GM23338 (cell line): Measurements from ENCODE around the gene RNF150. TPM values are rescaled to one million over a fixed set of nuclear protein-coding genes. Genes with fewer than 3 reads are reported as not detected.
A peak's percentile ranks its signal among the peaks of the same experiment; 100 is the strongest.

Source experiments
- ATAC-seq: fragments of 200-7000 bp; cut with Tn5 transposase; 3 replicates; pipeline ENCODE4 v1.9.1; 2020
- DNase-seq: peaks from one replicate; pipeline ENCODE4 v3.0.0-alpha.2; 2015; ENCODE audit warnings: low spot score
- H2AFZ ChIP-seq: fragments of 200-600 bp; sonication (generic); 2 replicates; pipeline ENCODE4 v1.8.0; 2016; ENCODE audit warnings: antibody characterized with exemption, mild to moderate bottlenecking, moderate library complexity
- H3F3A ChIP-seq: fragments of 200-600 bp; sonication (generic); replicated peaks from 2 replicates; pipeline ENCODE4 v1.8.0; 2017; ENCODE audit warnings: antibody characterized with exemption, mixed run types, low read depth
- H3K27ac ChIP-seq: fragments of 200-600 bp; sonication (generic); 2 replicates; pipeline ENCODE4 v1.6.1; 2016; ENCODE audit warnings: low read depth
- H3K27me3 ChIP-seq: fragments of 200-600 bp; sonication (generic); 2 replicates; pipeline ENCODE4 v1.8.0; 2016; ENCODE audit warnings: mild to moderate bottlenecking, mixed run types, moderate library complexity; ENCODE audit not compliant: insufficient read depth
- H3K36me3 ChIP-seq: fragments of 200-600 bp; sonication (generic); 2 replicates; pipeline ENCODE4 v1.8.0; 2016; ENCODE audit warnings: mild to moderate bottlenecking; ENCODE audit not compliant: insufficient read depth
- H3K4me1 ChIP-seq: fragments of 200-600 bp; sonication (generic); 2 replicates; pipeline ENCODE4 v1.8.0; 2016; ENCODE audit warnings: mild to moderate bottlenecking, moderate library complexity; ENCODE audit not compliant: insufficient read depth
- H3K4me2 ChIP-seq: fragments of 200-600 bp; sonication (generic); 2 replicates; pipeline ENCODE4 v1.7.1; 2017; ENCODE audit warnings: mixed run types
- H3K4me3 ChIP-seq: fragments of 200-600 bp; sonication (generic); 2 replicates; pipeline ENCODE4 v1.6.1; 2016; ENCODE audit warnings: mixed run types
- H3K79me2 ChIP-seq: fragments of 200-600 bp; sonication (generic); replicated peaks from 2 replicates; pipeline ENCODE4 v1.8.0; 2017; ENCODE audit warnings: mild to moderate bottlenecking; ENCODE audit not compliant: insufficient read depth
- H3K9me2 ChIP-seq: fragments of 200-600 bp; sonication (generic); 2 replicates; pipeline ENCODE4 v1.8.0; 2017; ENCODE audit not compliant: insufficient read depth
- H4K20me1 ChIP-seq: fragments of 200-600 bp; sonication (generic); replicated peaks from 2 replicates; pipeline ENCODE4 v1.8.0; 2017; ENCODE audit warnings: mild to moderate bottlenecking; ENCODE audit not compliant: insufficient read depth
- H3K27ac Mint-ChIP-seq: 2 replicates; pipeline ENCODE4 v1.8.0; 2020; ENCODE audit warnings: inconsistent platforms, mild to moderate bottlenecking, moderate library complexity, mixed read lengths
- H3K27me3 Mint-ChIP-seq: 3 replicates; pipeline ENCODE4 v1.8.0; 2022; ENCODE audit warnings: low read depth, mild to moderate bottlenecking, moderate library complexity, mixed read lengths, inconsistent platforms; ENCODE audit not compliant: insufficient read depth, poor library complexity
- H3K36me3 Mint-ChIP-seq: 3 replicates; pipeline ENCODE4 v1.8.0; 2021; ENCODE audit warnings: low read depth, mild to moderate bottlenecking, inconsistent platforms, moderate library complexity, mixed read lengths
- H3K4me1 Mint-ChIP-seq: 3 replicates; pipeline ENCODE4 v1.8.0; 2020; ENCODE audit warnings: mild to moderate bottlenecking, inconsistent platforms, mixed read lengths
- H3K4me3 Mint-ChIP-seq: 3 replicates; pipeline ENCODE4 v1.8.0; 2021; ENCODE audit warnings: moderate library complexity, mild to moderate bottlenecking, inconsistent platforms, mixed read lengths
- H3K9me3 Mint-ChIP-seq: 3 replicates; pipeline ENCODE4 v1.8.0; 2020; ENCODE audit warnings: moderate library complexity, mild to moderate bottlenecking, inconsistent platforms, mixed read lengths
- CREB1 ChIP-seq: fragments of 250-450 bp; sonication (Bioruptor Pico); IDR thresholded peaks from 2 replicates; pipeline ENCODE4 v1.5.0; 2020; ENCODE audit warnings: low read depth, mild to moderate bottlenecking, moderate library complexity
- EZH2 ChIP-seq: fragments of 200-600 bp; sonication (generic); IDR thresholded peaks from one replicate; pipeline ENCODE4 v1.8.0; 2017; ENCODE audit warnings: antibody characterized with exemption, mild to moderate bottlenecking, low read depth; ENCODE audit not compliant: unreplicated experiment
- EZH2phosphoT487 ChIP-seq: fragments of 200-600 bp; sonication (generic); IDR thresholded peaks from one replicate; pipeline ENCODE4 v1.8.1; 2018; ENCODE audit warnings: antibody characterized with exemption; ENCODE audit not compliant: unreplicated experiment
- JUNB ChIP-seq: IDR thresholded peaks from one replicate; pipeline ENCODE4 v1.6.1; 2016; ENCODE audit warnings: antibody characterized with exemption; ENCODE audit not compliant: unreplicated experiment
- NANOG ChIP-seq: IDR thresholded peaks from 2 replicates; pipeline ENCODE4 v1.6.1; 2016; ENCODE audit warnings: antibody characterized with exemption, borderline replicate concordance
- STAT1 ChIP-seq: IDR thresholded peaks from one replicate; pipeline ENCODE4 v1.6.1; 2016; ENCODE audit warnings: antibody characterized with exemption; ENCODE audit not compliant: unreplicated experiment
- ZNF114 ChIP-seq: fragments of 250-450 bp; sonication (Bioruptor Pico); IDR thresholded peaks from 2 replicates; pipeline ENCODE4 v1.5.0; 2020; ENCODE audit warnings: mild to moderate bottlenecking, moderate library complexity
- ZNF331 ChIP-seq: fragments of 250-450 bp; sonication (Bioruptor Pico); IDR thresholded peaks from 2 replicates; pipeline ENCODE4 v1.5.0; 2020; ENCODE audit warnings: low read depth, mild to moderate bottlenecking, moderate library complexity
- polyA plus RNA-seq: library from polyadenylated mRNA; unstranded; fragments of >200 nt; fragmentation: Nextera tagmentation; extraction: Ambion mirVana; gene quantifications from 2 replicates; pipeline ENCODE4 v1.2.1, GENCODE V29; 2016
- total RNA-seq: library from RNA; depleted of rRNA; stranded (reverse); fragments of >200 nt; shearing (Covaris generic); gene quantifications from 2 replicates; pipeline ENCODE4 v1.2.3, GENCODE V29; 2014
- TF ChIP-seq, protein P1 (sequence below): IDR thresholded peaks from one replicate; pipeline ENCODE4 v1.6.1; 2018; ENCODE audit warnings: antibody characterized with exemption; ENCODE audit not compliant: unreplicated experiment
- TF ChIP-seq, protein P2 (sequence below): IDR thresholded peaks from 2 replicates; pipeline ENCODE4 v1.6.1; 2016; ENCODE audit warnings: antibody characterized with exemption

Gene RNF150
- total and polyA plus RNA-seq, 2 experiments from 2014 or later, result 1.3 to 6.1 TPM

- no peak for TF ChIP-seq EZH2
- no peak for TF ChIP-seq ZNF331 (CRISPR knock-in tag)
- TF ChIP-seq JUNB, result no peak
- no peak for TF ChIP-seq EZH2phosphoT487
- no peak for TF ChIP-seq CREB1
- no peak for TF ChIP-seq ZNF114 (CRISPR knock-in tag)
- no peak for TF ChIP-seq STAT1
- TF ChIP-seq, protein P1, sequence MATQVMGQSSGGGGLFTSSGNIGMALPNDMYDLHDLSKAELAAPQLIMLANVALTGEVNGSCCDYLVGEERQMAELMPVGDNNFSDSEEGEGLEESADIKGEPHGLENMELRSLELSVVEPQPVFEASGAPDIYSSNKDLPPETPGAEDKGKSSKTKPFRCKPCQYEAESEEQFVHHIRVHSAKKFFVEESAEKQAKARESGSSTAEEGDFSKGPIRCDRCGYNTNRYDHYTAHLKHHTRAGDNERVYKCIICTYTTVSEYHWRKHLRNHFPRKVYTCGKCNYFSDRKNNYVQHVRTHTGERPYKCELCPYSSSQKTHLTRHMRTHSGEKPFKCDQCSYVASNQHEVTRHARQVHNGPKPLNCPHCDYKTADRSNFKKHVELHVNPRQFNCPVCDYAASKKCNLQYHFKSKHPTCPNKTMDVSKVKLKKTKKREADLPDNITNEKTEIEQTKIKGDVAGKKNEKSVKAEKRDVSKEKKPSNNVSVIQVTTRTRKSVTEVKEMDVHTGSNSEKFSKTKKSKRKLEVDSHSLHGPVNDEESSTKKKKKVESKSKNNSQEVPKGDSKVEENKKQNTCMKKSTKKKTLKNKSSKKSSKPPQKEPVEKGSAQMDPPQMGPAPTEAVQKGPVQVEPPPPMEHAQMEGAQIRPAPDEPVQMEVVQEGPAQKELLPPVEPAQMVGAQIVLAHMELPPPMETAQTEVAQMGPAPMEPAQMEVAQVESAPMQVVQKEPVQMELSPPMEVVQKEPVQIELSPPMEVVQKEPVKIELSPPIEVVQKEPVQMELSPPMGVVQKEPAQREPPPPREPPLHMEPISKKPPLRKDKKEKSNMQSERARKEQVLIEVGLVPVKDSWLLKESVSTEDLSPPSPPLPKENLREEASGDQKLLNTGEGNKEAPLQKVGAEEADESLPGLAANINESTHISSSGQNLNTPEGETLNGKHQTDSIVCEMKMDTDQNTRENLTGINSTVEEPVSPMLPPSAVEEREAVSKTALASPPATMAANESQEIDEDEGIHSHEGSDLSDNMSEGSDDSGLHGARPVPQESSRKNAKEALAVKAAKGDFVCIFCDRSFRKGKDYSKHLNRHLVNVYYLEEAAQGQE, result no peak
- TF ChIP-seq, protein P2, sequence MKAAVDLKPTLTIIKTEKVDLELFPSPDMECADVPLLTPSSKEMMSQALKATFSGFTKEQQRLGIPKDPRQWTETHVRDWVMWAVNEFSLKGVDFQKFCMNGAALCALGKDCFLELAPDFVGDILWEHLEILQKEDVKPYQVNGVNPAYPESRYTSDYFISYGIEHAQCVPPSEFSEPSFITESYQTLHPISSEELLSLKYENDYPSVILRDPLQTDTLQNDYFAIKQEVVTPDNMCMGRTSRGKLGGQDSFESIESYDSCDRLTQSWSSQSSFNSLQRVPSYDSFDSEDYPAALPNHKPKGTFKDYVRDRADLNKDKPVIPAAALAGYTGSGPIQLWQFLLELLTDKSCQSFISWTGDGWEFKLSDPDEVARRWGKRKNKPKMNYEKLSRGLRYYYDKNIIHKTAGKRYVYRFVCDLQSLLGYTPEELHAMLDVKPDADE, result no peak
- TF ChIP-seq NANOG, result no peak
- no peak overlapping the region for H3K27ac ChIP-seq
- Mint-ChIP-seq H3K4me1 (peaks cover 26% of the 10 kb centered on the region; the same call in 2 of the 3 replicates), H3K27me3 (peaks cover 20% of the 10 kb centered on the region), H3K27ac (no peak overlapping the region), H3K9me3 (no peaks in the 10 kb centered on the region), H3K4me3 (peak overlapping the region; percentile 98), H3K36me3 (no peaks in the 10 kb centered on the region; the same call in 2 of the 3 replicates)
- peak overlapping the region; percentile 92 for H3K4me3 ChIP-seq
- ATAC-seq, result no peak
- H3K4me2 ChIP-seq, result peak overlapping the region; percentile 94
- no peaks in the 10 kb centered on the region for H3F3A ChIP-seq
- no peaks in the 10 kb centered on the region for H3K36me3 ChIP-seq
- no peaks in the 10 kb centered on the region for H3K9me2 ChIP-seq
- peaks cover 25% of the 10 kb centered on the region for H3K27me3 ChIP-seq
- DNase-seq, result peak; percentile 6
- no peak overlapping the region for H2AFZ ChIP-seq
- no peaks in the 10 kb centered on the region; the same call in none of the 2 replicates for H4K20me1 ChIP-seq
- peaks cover 13% of the 10 kb centered on the region; the same call in 1 of the 2 replicates for H3K79me2 ChIP-seq
- peaks cover 25% of the 10 kb centered on the region for H3K4me1 ChIP-seq
Observed at GRCh38 chr4:141130947-141131605, 2.2 kb downstream of the RNF150 start.

DNA sequence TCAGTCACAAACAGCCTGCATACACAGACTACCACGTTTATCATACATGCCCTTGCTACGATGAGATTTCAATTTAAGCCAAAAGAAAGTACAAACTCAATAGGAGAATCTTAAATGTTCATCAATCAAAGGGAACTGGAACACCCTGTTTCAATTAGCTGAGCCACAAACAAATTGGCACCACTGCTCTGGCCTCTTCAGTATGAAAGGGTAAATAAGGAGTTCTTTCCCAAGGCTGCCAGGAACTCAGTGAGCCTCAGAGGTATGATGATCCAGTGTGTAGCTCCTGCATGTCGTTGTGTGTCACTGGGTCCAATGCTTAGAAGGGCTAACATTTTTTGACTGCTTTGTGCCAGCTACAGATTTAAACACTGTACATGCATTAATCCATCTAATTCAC, 5.4 kb downstream of the RNF150 start:
- peaks cover 7% of the 10 kb centered on the region; the same call in 1 of the 3 replicates for H3K36me3 Mint-ChIP-seq
- H3K4me1 ChIP-seq, result peaks cover 20% of the 10 kb centered on the region
- no peak for ATAC-seq
- H3K27ac ChIP-seq, result no peak overlapping the region
- H3K79me2 ChIP-seq, result peaks cover 18% of the 10 kb centered on the region; the same call in 1 of the 2 replicates
- H3K4me2 ChIP-seq, result no peak overlapping the region
- DNase-seq, result no peak
- H3K27ac Mint-ChIP-seq, result no peak overlapping the region
- H3K27me3 ChIP-seq, result peaks cover 25% of the 10 kb centered on the region
- no peaks in the 10 kb centered on the region for H3F3A ChIP-seq
- peaks cover 18% of the 10 kb centered on the region; the same call in 2 of the 3 replicates for H3K4me1 Mint-ChIP-seq
- no peaks in the 10 kb centered on the region for H3K9me2 ChIP-seq
- no peak overlapping the region for H3K4me3 Mint-ChIP-seq
- no peak overlapping the region for H2AFZ ChIP-seq
- H3K4me3 ChIP-seq, result no peak overlapping the region
- H3K9me3 Mint-ChIP-seq, result no peaks in the 10 kb centered on the region
- no peaks in the 10 kb centered on the region for H3K36me3 ChIP-seq
- H3K27me3 Mint-ChIP-seq, result peaks cover 12% of the 10 kb centered on the region
- peaks cover 3% of the 10 kb centered on the region for H4K20me1 ChIP-seq
- TF ChIP-seq JUNB, result no peak
- TF ChIP-seq, protein P1, result no peak
- TF ChIP-seq STAT1, result no peak
- TF ChIP-seq EZH2, result no peak
